Stomach (tissue), 9 donors: ENCODE measurements around the gene PPP1R12C. TPM values are rescaled to one million over a fixed set of nuclear protein-coding genes. Genes with fewer than 3 reads are reported as not detected.

Experiments used
- DNase-seq, 2 donors: peaks; one replicate each; pipeline versions ENCODE4 v3.0.0 to v3.0.0-alpha.2; 2013 to 2019
- H3K27ac ChIP-seq, 5 donors: fragments of 200-600 bp in 4 of 5; sonication (generic) in 4 of 5; one replicate each; pipeline ENCODE4 v1.5.1; 2013 to 2019; ENCODE audit warnings: mild to moderate bottlenecking in 1 of 5, moderate library complexity in 1 of 5
- H3K27me3 ChIP-seq, 3 donors: fragments of 200-600 bp; sonication (generic); one replicate each; pipeline ENCODE4 v1.5.1; 2017 to 2019; ENCODE audit warnings: mixed run types in 1 of 3
- H3K36me3 ChIP-seq, 4 donors: fragments of 200-600 bp; sonication (generic); 1 replicate in 3 of 4; 2 replicates in 1 of 4; pipeline ENCODE4 v1.5.1; 2016 to 2019
- H3K4me1 ChIP-seq, 4 donors: fragments of 200-600 bp; sonication (generic); one replicate each; pipeline ENCODE4 v1.5.1; 2016 to 2019
- H3K4me3 ChIP-seq, 4 donors: fragments of 200-600 bp; sonication (generic) in 3 of 4; one replicate each; pipeline ENCODE4 v1.5.1; 2016 to 2019; ENCODE audit warnings: mild to moderate bottlenecking in 1 of 4
- H3K9me3 ChIP-seq, 4 donors: fragments of 200-600 bp; sonication (generic); one replicate each; pipeline ENCODE4 v1.5.1; 2016 to 2019
- CTCF ChIP-seq, 7 experiments: fragments of 450-650 bp in 4 of 7; fragments of 200-600 bp in 3 of 7; sonication (generic) in 3 of 7; IDR thresholded peaks; one replicate each; pipeline ENCODE4 v1.5.1; 2016 to 2019; ENCODE audit warnings: antibody characterized with exemption in 7 of 7, control low read depth in 2 of 7, mild to moderate bottlenecking in 1 of 7
- EP300 ChIP-seq: sonication (generic); formaldehyde crosslinking; IDR thresholded peaks from one replicate; pipeline ENCODE4 v1.6.1; 2017; ENCODE audit warnings: antibody characterized with exemption
- POLR2A ChIP-seq, 4 donors: fragments of 450-650 bp; IDR thresholded peaks; one replicate each; pipeline ENCODE4 v1.6.1; 2016; ENCODE audit warnings: antibody characterized with exemption in 4 of 4, control low read depth in 2 of 4, mild to moderate bottlenecking in 1 of 4, moderate library complexity in 1 of 4
- POLR2AphosphoS5 ChIP-seq, 3 donors: sonication (generic); formaldehyde crosslinking; IDR thresholded peaks; one replicate each; pipeline ENCODE4 v1.6.1; 2016; ENCODE audit warnings: antibody characterized with exemption in 3 of 3
- WGBS, 5 donors: extraction: QIAGEN DNeasy Blood & Tissue Kit in 3 of 5; methylation state at CpG; one replicate each; pipeline versions ENCODE4 v1.1.5 to v1.1.7; 2013 to 2018; 5-methylcytosine and 5-hydroxymethylcytosine counted together
- intact Hi-C: fragments of 100-400 bp; cut with DNase I; formaldehyde crosslinking; loops from one replicate; pipeline ENCODE4 v1.15.1; 2023; ENCODE audit warnings: low total_unique reads
- polyA plus RNA-seq, 3 donors: library from polyadenylated mRNA; stranded (reverse); fragments of 200-250 nt; gene quantifications; one replicate each; pipeline ENCODE4 v1.2.3, GENCODE V29; 2013
- total RNA-seq, 5 donors: library from RNA; depleted of rRNA; stranded (reverse); fragments of >200 nt; gene quantifications; one replicate each; pipeline versions ENCODE4 v1.1.0 to v1.2.3, GENCODE V29; 2014 to 2016
- donor health status: healthy with polysubstance abuse.
- donor health status: Bipolar disorder and iron deficiency.
- donor health status: healthy.

Gene PPP1R12C
- total and polyA plus RNA-seq, 8 donors, result 52.7 to 261 (median 131) TPM

DNA sequence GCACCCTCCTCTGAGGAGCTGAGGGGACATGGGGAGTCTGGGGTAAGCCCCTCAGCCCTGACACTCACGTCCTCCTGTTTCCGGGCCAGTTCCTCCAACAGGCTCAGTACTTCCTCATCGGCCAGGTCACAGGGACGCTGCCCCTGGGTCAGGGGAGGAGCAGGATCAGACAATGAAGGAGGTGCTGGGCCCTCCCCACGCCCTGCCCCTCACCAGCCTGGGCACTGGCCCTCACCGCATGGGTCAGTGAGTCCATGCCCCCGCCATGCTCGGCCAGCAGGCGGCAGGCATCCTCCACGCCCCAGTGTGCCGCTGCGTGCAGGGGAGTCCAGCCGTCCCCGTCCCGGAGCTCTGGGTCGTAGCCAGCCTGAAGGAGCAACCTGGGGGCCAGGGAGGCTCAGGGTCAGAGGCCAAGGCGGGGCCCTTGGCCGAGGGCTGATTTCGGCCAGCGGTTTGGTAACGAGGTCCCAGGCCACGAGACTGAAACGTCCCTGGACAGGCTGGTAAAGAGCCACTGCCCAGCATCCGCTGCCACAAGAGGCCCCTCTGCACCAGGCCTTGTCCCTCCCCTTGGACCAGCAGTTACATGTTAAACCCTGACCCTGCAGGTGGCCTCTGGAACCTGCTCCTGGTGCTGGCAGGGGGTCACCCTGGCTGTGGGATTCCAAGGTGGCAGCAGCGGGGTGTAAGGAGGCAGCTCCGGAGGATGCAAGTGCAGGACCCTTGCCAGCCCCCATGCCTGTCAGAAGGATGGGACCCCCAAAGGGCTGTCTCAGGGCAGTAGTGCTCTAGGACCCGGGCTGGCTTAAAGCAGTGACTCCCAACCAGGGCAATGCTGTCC is 18.5 kb downstream of the PPP1R12C start:
- intact Hi-C loops, result no loop called here
- no peaks in the 10 kb centered on the region for H3K27me3 ChIP-seq
- H3K4me3 ChIP-seq, result no peak overlapping the region
- no peak for TF ChIP-seq POLR2A (IDR thresholded peaks at IDR 0.05)
- no peak for TF ChIP-seq POLR2AphosphoS5 (IDR thresholded peaks at IDR 0.05)
- TF ChIP-seq EP300, result no peak
- no peak for TF ChIP-seq CTCF (IDR thresholded peaks at IDR 0.05)
- 88 to 92% (median 91%) methylated on average over 8 to 27 of the region's 27 CpGs for WGBS, 5 donors
- H3K9me3 ChIP-seq, result peaks cover 0 to 7% (median 3%) of the 10 kb centered on the region in 4 donors
- peaks cover 0 to 19% (median 0%) of the 10 kb centered on the region in 4 donors for H3K4me1 ChIP-seq
- peaks cover 48 to 89% (median 84%) of the 10 kb centered on the region in 4 donors for H3K36me3 ChIP-seq
- DNase-seq, result no peak
- H3K27ac ChIP-seq, result no peak overlapping the region

DNA sequence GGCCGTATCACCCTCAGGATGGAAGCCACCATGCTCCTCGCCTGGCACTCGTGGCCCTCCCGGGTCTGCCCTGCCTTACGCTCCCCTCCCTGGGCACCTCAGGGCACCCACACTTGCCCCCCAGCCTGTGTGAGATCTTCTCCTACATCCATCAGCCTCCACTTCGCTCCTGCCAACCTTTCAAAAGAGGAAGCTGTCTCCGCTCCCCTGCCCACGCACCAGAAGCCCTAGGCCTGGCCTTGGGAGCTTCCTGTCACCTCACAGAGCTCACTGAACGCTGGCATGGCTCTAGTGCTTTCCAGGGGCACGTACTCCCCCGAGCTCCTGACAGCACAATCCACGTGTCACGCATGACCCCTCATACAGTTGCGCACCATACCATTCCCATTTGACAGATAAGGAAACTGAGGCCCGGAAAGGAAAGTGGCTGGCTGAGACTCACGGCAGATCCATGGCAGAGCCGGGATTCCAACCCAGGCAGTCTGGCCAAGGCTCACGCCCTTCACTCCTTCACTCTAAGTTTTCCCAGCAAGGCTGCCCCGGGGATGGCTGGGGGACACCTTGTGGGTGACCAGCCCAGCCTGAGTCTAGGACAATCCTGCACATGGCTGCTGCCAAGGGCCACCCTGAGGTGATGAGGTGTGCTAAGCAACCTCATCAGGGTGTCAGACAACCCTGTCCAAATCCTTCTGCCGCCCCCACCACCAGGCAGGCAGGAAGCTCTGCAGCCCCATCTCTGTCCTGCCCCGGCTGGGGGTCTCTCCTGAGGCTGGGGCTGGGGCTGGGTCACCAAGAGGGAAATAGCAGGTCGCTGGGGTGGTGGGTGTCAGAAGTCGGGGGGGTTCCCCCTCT is 19.3 kb downstream of the PPP1R12C start:
- H3K36me3 ChIP-seq, result peaks cover 43 to 82% (median 76%) of the 10 kb centered on the region in 4 donors
- intact Hi-C loops, result no loop called here
- H3K4me3 ChIP-seq, result no peak overlapping the region
- peaks cover 0 to 19% (median 0%) of the 10 kb centered on the region in 4 donors for H3K4me1 ChIP-seq
- TF ChIP-seq CTCF (IDR thresholded peaks at IDR 0.05), result no peak
- no peak for TF ChIP-seq POLR2A (IDR thresholded peaks at IDR 0.05)
- TF ChIP-seq EP300, result no peak
- TF ChIP-seq POLR2AphosphoS5 (IDR thresholded peaks at IDR 0.05), result no peak
- peaks cover 0 to 4% (median 2%) of the 10 kb centered on the region in 4 donors for H3K9me3 ChIP-seq
- 91 to 95% (median 94%) methylated on average over 16 to 23 of the region's 23 CpGs for WGBS, 5 donors
- no peaks in the 10 kb centered on the region for H3K27me3 ChIP-seq
- no peak overlapping the region for H3K27ac ChIP-seq
- DNase-seq, result no peak

DNA sequence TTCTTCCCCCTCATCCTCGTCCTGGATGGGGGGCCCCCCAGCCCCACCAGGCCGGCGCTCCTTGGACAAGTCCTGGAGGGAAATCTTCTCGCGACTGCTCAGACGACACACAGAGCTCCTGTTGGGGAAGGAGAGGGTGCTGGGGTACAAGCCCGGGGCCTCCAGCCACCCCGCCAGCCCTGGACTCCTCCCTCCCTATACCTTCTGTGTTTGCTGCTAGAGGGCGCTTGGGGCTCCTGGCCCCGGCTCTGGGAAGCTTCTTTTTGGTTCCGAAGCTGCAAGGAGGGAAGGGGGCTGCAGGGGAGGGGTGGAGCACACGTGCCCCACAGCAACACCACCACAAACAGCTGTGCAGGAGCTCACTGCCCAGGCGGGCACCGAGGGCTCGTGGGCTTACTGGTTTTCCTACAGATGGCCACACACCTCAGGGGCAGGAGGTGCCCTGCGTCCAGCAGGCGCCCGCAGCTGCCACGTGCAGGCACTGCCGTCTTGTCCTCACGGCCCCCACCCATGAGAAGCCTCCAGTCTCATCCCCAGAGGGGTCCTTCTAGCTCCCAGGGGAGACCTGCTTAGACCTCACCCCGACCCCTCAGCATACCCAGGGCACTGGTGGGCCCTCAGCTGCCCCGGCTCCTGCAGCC is 21.3 kb downstream of the PPP1R12C start:
- DNase-seq, result no peak
- Histone ChIP-seq H3K27me3 (no peaks in the 10 kb centered on the region), H3K36me3 (peaks cover 51 to 82% (median 76%) of the 10 kb centered on the region in 4 donors), H3K4me1 (peaks cover 0 to 19% (median 0%) of the 10 kb centered on the region in 4 donors), H3K27ac (no peak overlapping the region), H3K9me3 (no peaks in the 10 kb centered on the region), H3K4me3 (no peak overlapping the region)
- intact Hi-C loops, result no loop called here
- 75 to 87% (median 82%) methylated on average over 14 to 23 of the region's 23 CpGs for WGBS, 5 donors
- TF ChIP-seq POLR2AphosphoS5 (IDR thresholded peaks at IDR 0.05) (no peak), POLR2A (IDR thresholded peaks at IDR 0.05) (no peak), EP300 (no peak), CTCF (IDR thresholded peaks at IDR 0.05) (no peak)
